H1 (cell line): ENCODE results near the gene MRPL45. TPM values are rescaled to one million over a fixed set of nuclear protein-coding genes. Genes with fewer than 3 reads are reported as not detected.

ENCODE experiments used
- BRCA1 ChIP-seq: IDR thresholded peaks from 2 replicates; pipeline ENCODE4 v1.6.1; 2012; ENCODE audit warnings: low read depth, low read length, improper control_type of control experiment
- HDAC2 ChIP-seq, 2 experiments: fragments of 300-600 bp in 1 of 2; sonication (generic) in 1 of 2; IDR thresholded peaks; 2 replicates each; pipeline ENCODE4 v1.6.1; 2011 to 2012; ENCODE audit warnings: low read depth in 2 of 2, low read length in 2 of 2, mild to moderate bottlenecking in 2 of 2, moderate library complexity in 2 of 2, borderline replicate concordance in 1 of 2, inconsistent platforms in 1 of 2
- KDM5A ChIP-seq: fragments of 200-600 bp; IDR thresholded peaks from 2 replicates; pipeline ENCODE4 v1.7.1; 2012; ENCODE audit warnings: mild to moderate bottlenecking, low read length, inconsistent platforms, mixed read lengths
- PHF8 ChIP-seq: fragments of 200-600 bp; sonication (generic); conservative IDR thresholded peaks from 2 replicates; pipeline ENCODE4 v1.7.1; 2012; ENCODE audit warnings: low read depth, mild to moderate bottlenecking, inconsistent platforms, low read length, moderate library complexity
- POLR2A ChIP-seq, 2 experiments: IDR thresholded peaks; 1 replicate in 1 of 2; 2 replicates in 1 of 2; pipeline ENCODE4 v1.6.1; 2011; ENCODE audit warnings: low read depth in 2 of 2, low read length in 2 of 2, mild to moderate bottlenecking in 2 of 2; ENCODE audit errors: control extremely low read depth in 1 of 2
- RAD21 ChIP-seq, 2 experiments: IDR thresholded peaks in 1 of 2; conservative IDR thresholded peaks in 1 of 2; 2 replicates each; pipeline ENCODE4 v1.6.1; 2011; ENCODE audit warnings: low read depth in 2 of 2, low read length in 2 of 2, improper control_type of control experiment in 1 of 2, inconsistent platforms in 1 of 2, mild to moderate bottlenecking in 1 of 2, moderate library complexity in 1 of 2
- polyA plus RNA-seq, 7 experiments: library from polyadenylated mRNA; depleted of rRNA in 3 of 7; stranded (reverse) in 5 of 7; unstranded in 2 of 7; fragments of >200 nt in 5 of 7; fragments of 200-250 nt in 2 of 7; gene quantifications; 1 replicate in 5 of 7; 2 replicates in 1 of 7; 4 replicates in 1 of 7; pipeline versions ENCODE4 v1.2.1 to v1.2.3, GENCODE V29; 2011 to 2013; ENCODE audit warnings: missing spikeins in 2 of 7, mixed read lengths in 2 of 7
- total RNA-seq: library from RNA; stranded (reverse); fragmentation: NEBNext Ultra II Directional; extraction: Animal tissue kit (Norgen Biotek cat#: 25700); gene quantifications from 2 replicates; pipeline ENCODE4 v1.2.1, GENCODE V29; 2021

The MRPL45 gene
- total and polyA plus RNA-seq, 2 of the 8 experiments (the other 6 are each of a cell fraction or from before 2014, with no cell fraction given) = 65.6 to 71.7 TPM

DNA sequence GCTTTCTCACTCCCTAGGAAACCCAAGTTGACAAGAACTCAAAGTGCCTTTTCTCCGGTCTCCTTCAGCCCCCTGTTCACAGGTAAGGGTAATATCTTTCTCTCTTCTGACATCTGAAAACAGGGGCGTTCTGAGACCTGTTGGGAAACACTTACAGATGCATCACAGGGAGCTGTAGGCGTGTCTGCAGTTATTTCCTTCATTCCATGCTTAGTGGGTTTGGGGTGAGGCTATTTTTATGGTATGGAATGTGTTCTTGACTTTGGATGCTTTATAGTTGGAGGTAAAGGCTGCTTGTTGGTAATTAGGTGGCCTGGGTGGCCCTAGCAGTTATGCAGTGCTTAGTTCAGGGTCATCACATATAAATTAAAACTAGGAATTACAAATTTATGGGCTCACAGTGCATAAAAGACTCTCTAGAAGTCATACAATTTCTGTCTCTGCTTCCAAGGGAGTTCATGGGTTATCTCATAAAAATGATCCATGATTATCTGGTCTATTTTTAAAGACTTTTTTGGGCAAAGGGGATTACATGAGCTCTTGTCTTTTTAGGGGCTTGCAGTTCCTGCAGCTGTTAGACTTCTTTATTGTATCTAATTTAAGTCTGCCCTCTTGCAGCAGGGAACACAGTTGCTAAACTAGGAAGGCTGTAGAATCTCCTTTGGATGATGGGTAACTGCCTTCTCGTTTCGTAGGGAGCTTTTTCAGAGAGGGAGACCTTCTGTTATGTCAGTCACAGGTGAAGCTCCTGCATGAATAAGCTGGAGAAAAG is 64.9 kb downstream of the MRPL45 start (continued):
- TF ChIP-seq POLR2A (IDR thresholded peaks at IDR 0.05; ENCODE audit: control extremely low read depth in 1 of 2, low read depth in 2 of 2, low read length in 2 of 2) (no peak), BRCA1 (no peak), KDM5A (no peak), PHF8 (no peak), HDAC2 (IDR thresholded peaks at IDR 0.05; ENCODE audit: borderline replicate concordance in 1 of 2, low read depth in 2 of 2, low read length in 2 of 2) (no peak), RAD21 (IDR thresholded peaks at IDR 0.05 in 1 of 2, conservative IDR thresholded peaks at IDR 0.05 in 1 of 2; ENCODE audit: low read depth in 2 of 2, low read length in 2 of 2) (no peak)
